Left cardiac atrium (tissue), 4 donors: ENCODE results near the gene EPHB2. TPM values are rescaled to one million over a fixed set of nuclear protein-coding genes. Genes with fewer than 3 reads are reported as not detected.
A peak's percentile ranks its signal among the peaks of the same experiment; 100 is the strongest.

Source experiments
- ATAC-seq, 2 donors: fragments of 200-7000 bp; cut with Tn5 transposase; one replicate each; pipeline ENCODE4 v1.9.1; 2020; ENCODE audit warnings: mild to moderate bottlenecking in 2 of 2, moderate library complexity in 2 of 2
- DNase-seq: peaks from one replicate; pipeline ENCODE4 v3.0.0-alpha.2; 2020
- intact Hi-C, 2 donors: fragments of 100-400 bp; cut with DNase I; formaldehyde crosslinking; loops; one replicate each; pipeline versions ENCODE4 v1.14.1 to v1.15.1; 2022 to 2023
- total RNA-seq, 2 donors: library from RNA; stranded (reverse); fragmentation: NEBNext Ultra II Directional; extraction: Animal tissue kit (Norgen Biotek cat#: 25700); gene quantifications; one replicate each; pipeline ENCODE4 v1.2.1, GENCODE V29; 2021
- donor health status: DM: no; HTN: yes; CAD: no.
- donor health status: DM: no; HTN: yes; CAD: no; lungs with severe emphysema.
- donor health status: DM: yes; HTN: yes; CAD: no.
- donor health status: Dilated cardiomyopathy.

EPHB2 gene
- total RNA-seq, 2 donors from 2014 or later, result 2.9 to 4.3 TPM

DNA sequence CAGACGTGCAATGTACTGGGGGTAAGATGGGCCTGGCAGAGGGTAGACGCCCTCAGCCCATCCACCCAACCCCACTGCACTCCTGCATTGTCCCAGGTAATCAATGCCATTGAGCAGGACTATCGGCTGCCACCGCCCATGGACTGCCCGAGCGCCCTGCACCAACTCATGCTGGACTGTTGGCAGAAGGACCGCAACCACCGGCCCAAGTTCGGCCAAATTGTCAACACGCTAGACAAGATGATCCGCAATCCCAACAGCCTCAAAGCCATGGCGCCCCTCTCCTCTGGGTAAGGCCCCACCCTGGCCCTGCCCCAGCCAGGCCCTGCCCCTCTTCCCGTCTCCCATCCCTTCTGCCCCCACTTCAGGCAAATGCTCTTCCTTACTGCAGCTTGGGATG, 199.6 kb downstream of the EPHB2 start:
- no peak for DNase-seq
- no peak for ATAC-seq
- intact Hi-C loops, result no loop called here

- intact Hi-C loops, result no loop called here
- DNase-seq, result no peak
- ATAC-seq, result no peak
Measured at GRCh38 chr1:22910986-22911651, 200.5 kb downstream of the EPHB2 start.

- no peak for ATAC-seq
- DNase-seq, result no peak
- intact Hi-C loops, result no loop called here
Measured at GRCh38 chr1:22912311-22912710, 201.7 kb downstream of the EPHB2 start.

- no peak for ATAC-seq
- intact Hi-C loops, result no loop called here
- DNase-seq, result no peak
Measured at GRCh38 chr1:22913421-22914141, 202.9 kb downstream of the EPHB2 start.

- no peak for DNase-seq
- intact Hi-C loops, result no loop called here
- ATAC-seq, result no peak
Measured at GRCh38 chr1:22914156-22914555, 203.5 kb downstream of the EPHB2 start.

DNA sequence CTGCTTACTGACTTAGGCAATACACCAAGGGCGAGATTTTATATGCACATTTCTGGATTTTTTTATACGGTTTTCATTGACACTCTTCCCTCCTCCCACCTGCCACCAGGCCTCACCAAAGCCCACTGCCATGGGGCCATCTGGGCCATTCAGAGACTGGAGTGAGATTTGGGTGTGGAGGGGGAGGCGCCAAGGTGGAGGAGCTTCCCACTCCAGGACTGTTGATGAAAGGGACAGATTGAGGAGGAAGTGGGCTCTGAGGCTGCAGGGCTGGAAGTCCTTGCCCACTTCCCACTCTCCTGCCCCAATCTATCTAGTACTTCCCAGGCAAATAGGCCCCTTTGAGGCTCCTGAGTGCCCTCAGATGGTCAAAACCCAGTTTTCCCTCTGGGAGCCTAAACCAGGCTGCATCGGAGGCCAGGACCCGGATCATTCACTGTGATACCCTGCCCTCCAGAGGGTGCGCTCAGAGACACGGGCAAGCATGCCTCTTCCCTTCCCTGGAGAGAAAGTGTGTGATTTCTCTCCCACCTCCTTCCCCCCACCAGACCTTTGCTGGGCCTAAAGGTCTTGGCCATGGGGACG, 204.1 kb downstream of the EPHB2 start:
- intact Hi-C loops, result no loop called here
- no peak for DNase-seq
- ATAC-seq, result no peak

DNA sequence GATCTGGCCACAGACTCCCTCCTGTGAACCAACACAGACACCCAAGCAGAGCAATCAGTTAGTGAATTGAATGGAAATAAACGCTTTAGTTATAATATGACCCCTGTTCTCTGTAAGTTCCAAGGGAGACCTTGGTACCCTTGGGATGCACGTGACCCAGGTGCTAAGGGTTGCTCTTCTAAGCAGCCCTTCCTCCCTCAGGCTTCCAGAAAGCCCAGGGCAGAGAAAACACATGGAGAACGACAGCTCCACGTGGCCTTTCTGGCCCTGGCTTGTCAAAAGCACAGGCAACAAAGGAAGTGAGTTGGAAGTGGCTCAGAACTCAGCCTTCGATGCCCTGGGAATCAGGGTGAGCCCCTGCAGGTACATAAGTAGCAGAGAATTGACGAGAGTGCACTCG, 204.6 kb downstream of the EPHB2 start:
- ATAC-seq (no peak), DNase-seq (no peak)
- intact Hi-C loops, result no loop called here

DNA sequence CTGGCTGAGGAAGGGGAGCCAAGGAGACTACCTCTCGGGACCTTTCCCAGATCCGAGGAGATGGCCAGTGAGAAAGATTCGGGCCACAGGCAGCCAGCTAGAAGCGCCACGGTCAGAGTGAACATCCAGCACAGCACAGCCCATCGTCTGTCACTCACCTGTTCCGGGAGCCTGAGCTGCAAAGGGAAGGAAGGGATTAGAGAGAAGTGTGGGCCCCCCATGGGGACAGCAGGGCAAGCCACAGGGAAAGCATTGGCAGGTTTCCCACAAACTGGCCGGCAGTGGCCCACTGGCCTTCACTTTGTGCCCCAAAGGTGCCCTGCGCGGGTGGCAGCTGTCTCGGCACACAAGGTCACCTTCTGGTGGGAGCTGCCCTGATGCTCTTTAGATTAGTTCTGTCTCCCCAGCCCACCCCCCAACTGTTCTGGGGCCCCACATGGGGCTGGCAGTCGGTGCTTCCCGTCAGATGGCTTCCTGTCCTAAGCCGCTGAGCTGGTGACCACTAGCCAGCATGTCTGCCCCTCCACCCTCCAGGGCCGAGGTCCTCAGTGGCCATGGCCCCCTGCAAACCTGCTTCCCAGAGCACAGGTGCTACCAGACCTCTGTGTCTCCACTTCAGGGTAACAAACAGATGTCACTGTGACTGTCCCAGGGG, 205.3 kb downstream of the EPHB2 start:
- ATAC-seq (no peak), DNase-seq (no peak)
- intact Hi-C loops, result no loop called here

GRCh38 chr1:22916471-22916820, 205.8 kb downstream of the EPHB2 start:
- DNase-seq, result no peak
- intact Hi-C loops, result no loop called here
- peak; percentile 51 to 61 for ATAC-seq

GRCh38 chr1:22917989-22918388, 207.3 kb downstream of the EPHB2 start:
- ATAC-seq, result no peak
- no peak for DNase-seq
- intact Hi-C loops, result no loop called here

- intact Hi-C loops, result no loop called here
- ATAC-seq, result no peak
- DNase-seq, result no peak
Measured at GRCh38 chr1:22918644-22919043, 208.0 kb downstream of the EPHB2 start.

- intact Hi-C loops, result loop anchor here in 1 of 2 donors (10.0 kb wide), 1 partner anchor 215 kb away; no protein-coding TSS in a partner anchor
- DNase-seq, result no peak
- ATAC-seq, result no peak
Measured at GRCh38 chr1:22919341-22920025, 208.8 kb downstream of the EPHB2 start.

DNA sequence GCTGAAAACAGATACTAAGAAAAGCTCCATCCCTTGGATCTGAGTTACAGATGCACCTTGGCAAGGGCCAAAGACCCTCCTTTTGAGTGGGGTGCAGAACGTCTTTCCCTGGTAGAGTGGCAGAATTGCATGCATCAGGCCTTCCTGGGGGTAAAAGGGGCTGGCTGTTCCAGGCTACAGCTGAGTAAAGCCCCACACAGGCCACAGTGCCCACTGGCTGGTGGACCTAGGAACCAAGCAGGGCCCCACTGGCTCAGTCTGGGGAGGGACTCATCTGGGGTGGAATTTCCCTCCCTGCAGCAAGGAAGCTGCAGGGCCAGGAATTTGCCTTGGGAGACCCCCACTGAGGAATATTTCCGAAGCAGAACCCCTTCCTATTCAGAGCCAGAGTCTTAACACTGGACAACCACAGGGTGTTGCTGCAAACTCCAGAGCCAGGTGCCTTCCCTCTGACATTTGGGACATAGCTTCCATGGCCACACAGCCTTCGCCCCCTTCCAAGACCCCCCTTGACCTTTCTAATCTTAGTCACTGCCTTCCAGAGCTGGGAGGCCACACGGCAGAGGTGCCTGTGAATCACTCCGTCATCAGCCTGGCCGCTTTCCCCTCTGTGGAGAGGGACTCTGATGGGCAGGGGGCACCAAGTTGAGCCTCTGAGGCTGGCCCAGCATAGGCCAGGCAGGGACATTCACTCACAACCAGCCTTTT, 209.5 kb downstream of the EPHB2 start:
- DNase-seq (no peak), ATAC-seq (peak in 1 of 2 donors; percentile 33)
- intact Hi-C loops, result loop anchor here in 1 of 2 donors (10.0 kb wide), 1 partner anchor 215 kb away; no protein-coding TSS in a partner anchor

- ATAC-seq (peak; percentile 63 to 80), DNase-seq (no peak)
- intact Hi-C loops, result loop anchor here in 1 of 2 donors (10.0 kb wide), 1 partner anchor 216 kb away; no protein-coding TSS in a partner anchor
Measured at GRCh38 chr1:22920734-22921451, 210.3 kb downstream of the EPHB2 start.

DNA sequence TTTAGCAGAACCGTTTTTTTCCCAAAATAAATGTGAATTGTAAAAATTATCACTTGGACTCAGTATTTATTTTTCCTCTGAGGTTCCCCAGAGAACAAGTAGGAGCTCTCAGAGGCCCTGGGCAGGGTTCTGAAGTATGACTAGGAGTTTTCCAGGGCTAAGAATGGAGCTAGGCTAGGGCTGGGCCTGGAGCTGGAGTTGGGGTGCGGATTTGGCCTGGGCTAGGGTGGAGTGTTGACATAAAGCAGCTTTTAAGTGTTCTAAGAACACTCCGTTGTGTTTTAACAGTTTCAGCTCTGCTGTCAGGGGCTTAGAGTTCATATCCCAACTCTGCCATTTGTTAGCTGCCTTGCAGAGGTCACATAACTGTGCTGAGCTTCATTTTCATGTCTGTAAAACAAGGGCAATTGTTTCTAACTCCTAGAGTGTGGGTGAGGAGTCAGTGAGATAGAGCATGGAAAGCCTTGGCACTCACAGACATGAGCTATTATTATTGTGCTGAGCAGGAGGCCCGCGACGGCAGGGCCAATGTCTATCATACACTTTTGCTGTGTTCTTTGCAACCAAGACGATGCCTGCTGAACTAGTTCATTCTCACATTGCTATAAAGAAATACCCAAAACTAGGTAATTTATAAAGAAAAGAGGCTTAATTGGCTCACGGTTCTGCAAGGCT, 210.9 kb downstream of the EPHB2 start:
- ATAC-seq (peak; percentile 51 to 71), DNase-seq (no peak)
- intact Hi-C loops, result loop anchor here in 1 of 2 donors (10.0 kb wide), 1 partner anchor 217 kb away; no protein-coding TSS in a partner anchor

DNA sequence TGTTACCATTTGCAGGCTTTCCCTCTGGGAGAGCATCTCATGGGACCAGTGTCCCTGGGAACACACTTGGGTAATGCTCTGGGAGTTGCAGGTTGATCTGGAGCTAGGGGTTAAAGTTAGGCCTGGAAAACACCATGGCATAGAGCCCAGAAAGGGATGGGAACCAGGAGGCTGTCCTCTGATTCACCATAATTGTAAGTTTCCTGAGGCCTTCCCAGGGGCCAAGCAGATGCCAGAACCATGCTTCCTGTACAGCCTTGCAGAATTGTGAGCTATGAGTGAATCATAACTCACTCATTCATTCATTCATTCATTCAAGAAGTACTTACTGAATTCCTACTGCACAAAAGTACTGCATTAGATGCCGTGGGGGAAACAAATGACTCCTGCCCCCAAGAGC, 212.0 kb downstream of the EPHB2 start:
- intact Hi-C loops, result loop anchor here in 1 of 2 donors (10.0 kb wide), 1 partner anchor 218 kb away; no protein-coding TSS in a partner anchor
- DNase-seq (no peak), ATAC-seq (no peak)

- ATAC-seq, result no peak
- DNase-seq, result no peak
- intact Hi-C loops, result loop anchor here in 1 of 2 donors (10.0 kb wide), 1 partner anchor 220 kb away; no protein-coding TSS in a partner anchor
Measured at GRCh38 chr1:22925111-22925510, 214.5 kb downstream of the EPHB2 start.
